Dendritic cell treated with granulocyte-macrophage colony-stimulating factor and Interleukin-4, amounts not matched to agents 40 ng/mL and 50 ng/mL, for 4 days (primary cell): ENCODE results near the gene SEZ6.
A peak's percentile ranks its signal among the peaks of the same experiment; 100 is the strongest.
"Not testable (repeated sequence)": the region's sequence is repeated elsewhere in the genome, so short reads cannot be mapped to it uniquely, and the experiment has no call there.

Experiments
- H3K27ac Mint-ChIP-seq: one replicate; pipeline ENCODE4 v1.8.0; 2022; ENCODE audit warnings: mild to moderate bottlenecking, mixed read lengths
- H3K27me3 Mint-ChIP-seq: one replicate; pipeline ENCODE4 v1.8.0; 2022; ENCODE audit warnings: mild to moderate bottlenecking, mixed read lengths
- H3K36me3 Mint-ChIP-seq: one replicate; pipeline ENCODE4 v1.8.0; 2022; ENCODE audit warnings: low read depth, mixed read lengths
- H3K4me1 Mint-ChIP-seq: one replicate; pipeline ENCODE4 v1.8.0; 2022; ENCODE audit warnings: low read depth, mixed read lengths
- H3K4me3 Mint-ChIP-seq: one replicate; pipeline ENCODE4 v1.8.0; 2022; ENCODE audit warnings: mild to moderate bottlenecking, moderate library complexity, mixed read lengths
- H3K9me3 Mint-ChIP-seq: one replicate; pipeline ENCODE4 v1.8.0; 2022; ENCODE audit warnings: mixed read lengths
- intact Hi-C: fragments of 100-400 bp; cut with micrococcal nuclease; formaldehyde crosslinking; loops from one replicate; pipeline ENCODE4 v1.15.0; 2022

The SEZ6 gene

DNA sequence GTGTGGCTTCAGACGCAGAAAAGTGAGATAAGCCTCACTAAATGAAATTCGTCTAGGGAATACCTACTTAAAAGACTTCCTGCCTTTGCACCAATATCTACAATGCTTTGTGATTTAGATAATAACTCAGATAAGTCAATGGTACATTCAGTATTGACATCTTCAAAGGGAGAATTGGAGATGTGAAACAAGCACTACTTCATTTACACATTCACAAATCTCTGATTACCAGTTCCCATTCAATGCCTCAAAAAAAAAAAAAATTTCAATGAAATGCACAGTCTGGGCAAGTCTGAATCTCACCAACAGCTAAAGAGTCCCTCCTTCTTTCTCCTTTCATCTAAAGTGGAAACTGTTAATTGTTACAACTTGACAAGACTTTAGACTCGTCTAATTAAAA lies 58.2 kb downstream of the SEZ6 start:
- no peak overlapping the region for H3K27ac Mint-ChIP-seq

GRCh38 chr17:28946239-28946638 lies 59.6 kb downstream of the SEZ6 start:
- intact Hi-C loops, result no loop called here
- Mint-ChIP-seq H3K27ac (no peak overlapping the region), H3K9me3 (no peaks in the 10 kb centered on the region), H3K36me3 (peaks cover 80% of the 10 kb centered on the region), H3K27me3 (no peaks in the 10 kb centered on the region), H3K4me1 (peaks cover 47% of the 10 kb centered on the region), H3K4me3 (no peak overlapping the region)

More for the DNA sequence above, 58.2 kb downstream of the SEZ6 start:
- Mint-ChIP-seq H3K27me3 (no peaks in the 10 kb centered on the region), H3K4me3 (peak overlapping the region; percentile 4), H3K4me1 (peaks cover 37% of the 10 kb centered on the region), H3K9me3 (no peaks in the 10 kb centered on the region), H3K36me3 (peaks cover 70% of the 10 kb centered on the region)
- intact Hi-C loops, result loop anchor here (2.0 kb wide), 1 partner anchor 221 kb away; the partner anchor contains the start of gene TLCD1

- no peak overlapping the region for H3K27ac Mint-ChIP-seq
- H3K36me3 Mint-ChIP-seq, result peaks cover 75% of the 10 kb centered on the region
- peaks cover 53% of the 10 kb centered on the region for H3K4me1 Mint-ChIP-seq
- no peaks in the 10 kb centered on the region for H3K9me3 Mint-ChIP-seq
- H3K4me3 Mint-ChIP-seq, result no peak overlapping the region
- H3K27me3 Mint-ChIP-seq, result no peaks in the 10 kb centered on the region
- intact Hi-C loops, result no loop called here
Observed at GRCh38 chr17:28944862-28945741, 60.7 kb downstream of the SEZ6 start.

- H3K27ac Mint-ChIP-seq, result no peak overlapping the region
- no peaks in the 10 kb centered on the region for H3K9me3 Mint-ChIP-seq
- peaks cover 60% of the 10 kb centered on the region for H3K4me1 Mint-ChIP-seq
- no peak overlapping the region for H3K4me3 Mint-ChIP-seq
- no peaks in the 10 kb centered on the region for H3K27me3 Mint-ChIP-seq
- peaks cover 75% of the 10 kb centered on the region for H3K36me3 Mint-ChIP-seq
- intact Hi-C loops, result no loop called here
Observed at GRCh38 chr17:28944343-28944742, 61.5 kb downstream of the SEZ6 start.

DNA sequence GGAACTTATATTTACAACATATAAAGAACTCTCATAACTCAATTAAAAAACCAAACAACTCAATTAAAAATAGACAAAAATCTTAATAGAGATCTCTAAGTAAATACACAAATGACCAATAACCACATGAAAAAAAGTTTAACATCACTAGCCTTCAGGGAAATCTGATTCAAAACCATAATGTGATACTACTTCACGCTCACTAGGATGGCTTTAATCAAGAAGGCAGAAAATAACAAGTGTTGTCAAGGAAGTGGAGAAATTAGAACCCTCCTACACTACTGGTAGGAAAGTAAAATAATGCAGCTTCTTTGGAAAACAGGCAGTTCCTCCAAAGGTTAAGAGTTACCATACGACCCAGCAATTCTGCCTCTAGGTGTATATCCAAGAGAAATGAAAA lies 62.9 kb downstream of the SEZ6 start:
- intact Hi-C loops, result no loop called here
- H3K27ac Mint-ChIP-seq, result no peak overlapping the region
- H3K4me1 Mint-ChIP-seq, result peaks cover 60% of the 10 kb centered on the region
- H3K36me3 Mint-ChIP-seq, result peaks cover 74% of the 10 kb centered on the region
- H3K4me3 Mint-ChIP-seq, result no peak overlapping the region
- no peaks in the 10 kb centered on the region for H3K27me3 Mint-ChIP-seq
- no peaks in the 10 kb centered on the region for H3K9me3 Mint-ChIP-seq

DNA sequence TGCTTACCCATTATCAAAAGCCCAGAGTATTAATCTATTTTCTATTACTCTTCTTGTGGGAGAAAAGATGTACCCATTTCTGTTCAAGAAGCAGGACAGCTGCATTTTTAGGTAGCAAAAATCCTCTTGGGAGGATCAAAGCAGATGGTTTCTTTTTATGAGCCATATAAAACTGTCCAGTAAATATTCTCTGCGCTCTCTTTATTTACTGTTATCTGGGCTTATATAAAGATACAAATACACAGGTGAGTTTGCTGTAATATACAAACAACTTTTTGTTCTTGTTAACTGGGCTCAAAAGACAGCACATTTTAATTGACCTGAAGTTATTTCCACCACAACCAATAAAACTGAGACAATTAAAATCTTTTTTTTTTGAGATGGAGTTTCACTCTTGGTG lies 64.6 kb downstream of the SEZ6 start:
- Mint-ChIP-seq H3K27me3 (no peaks in the 10 kb centered on the region), H3K4me3 (no peak overlapping the region), H3K27ac (no peak overlapping the region), H3K4me1 (peaks cover 65% of the 10 kb centered on the region), H3K36me3 (peaks cover 72% of the 10 kb centered on the region), H3K9me3 (no peaks in the 10 kb centered on the region)
- intact Hi-C loops, result no loop called here

- intact Hi-C loops, result no loop called here
- H3K27me3 Mint-ChIP-seq, result no peaks in the 10 kb centered on the region
- H3K36me3 Mint-ChIP-seq, result peaks cover 71% of the 10 kb centered on the region
- H3K4me3 Mint-ChIP-seq, result no peak overlapping the region
- H3K27ac Mint-ChIP-seq, result no peak overlapping the region
- peaks cover 59% of the 10 kb centered on the region for H3K4me1 Mint-ChIP-seq
- no peaks in the 10 kb centered on the region for H3K9me3 Mint-ChIP-seq
Observed at GRCh38 chr17:28940675-28941074, 65.2 kb downstream of the SEZ6 start.

- H3K4me3 Mint-ChIP-seq, result no peak overlapping the region
- peaks cover 66% of the 10 kb centered on the region for H3K36me3 Mint-ChIP-seq
- H3K9me3 Mint-ChIP-seq, result no peaks in the 10 kb centered on the region
- intact Hi-C loops, result no loop called here
- H3K27ac Mint-ChIP-seq, result no peak overlapping the region
- H3K27me3 Mint-ChIP-seq, result no peaks in the 10 kb centered on the region
- peaks cover 54% of the 10 kb centered on the region for H3K4me1 Mint-ChIP-seq
Observed at GRCh38 chr17:28940142-28940541, 65.7 kb downstream of the SEZ6 start.

DNA sequence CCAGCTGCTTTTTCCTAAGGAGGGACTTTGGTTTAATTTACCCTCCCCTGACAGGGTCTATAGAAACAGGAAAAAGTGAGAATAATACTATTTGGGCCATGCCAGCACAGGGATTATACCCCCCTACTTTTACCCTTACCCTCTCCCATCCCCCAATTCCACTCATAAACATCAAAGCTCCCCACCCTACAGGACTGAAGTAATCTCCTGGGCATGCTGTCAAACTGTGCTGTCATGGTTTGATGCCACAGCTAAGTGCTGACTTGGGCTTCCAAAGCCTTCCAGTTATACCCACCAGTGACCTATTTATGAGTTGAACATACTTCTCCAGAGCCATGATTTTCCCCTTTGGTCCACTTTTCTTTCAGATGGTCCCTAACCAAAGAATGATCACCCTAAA lies 67.3 kb downstream of the SEZ6 start:
- Mint-ChIP-seq H3K4me1 (peaks cover 48% of the 10 kb centered on the region), H3K27me3 (no peaks in the 10 kb centered on the region), H3K4me3 (no peak overlapping the region), H3K9me3 (no peaks in the 10 kb centered on the region), H3K36me3 (peaks cover 59% of the 10 kb centered on the region), H3K27ac (no peak overlapping the region)
- intact Hi-C loops, result no loop called here

- no peaks in the 10 kb centered on the region for H3K9me3 Mint-ChIP-seq
- no peaks in the 10 kb centered on the region for H3K27me3 Mint-ChIP-seq
- intact Hi-C loops, result no loop called here
- H3K36me3 Mint-ChIP-seq, result peaks cover 57% of the 10 kb centered on the region
- H3K4me3 Mint-ChIP-seq, result no peak overlapping the region
- no peak overlapping the region for H3K27ac Mint-ChIP-seq
- H3K4me1 Mint-ChIP-seq, result peaks cover 46% of the 10 kb centered on the region
Observed at GRCh38 chr17:28937044-28937729, 68.6 kb downstream of the SEZ6 start.

DNA sequence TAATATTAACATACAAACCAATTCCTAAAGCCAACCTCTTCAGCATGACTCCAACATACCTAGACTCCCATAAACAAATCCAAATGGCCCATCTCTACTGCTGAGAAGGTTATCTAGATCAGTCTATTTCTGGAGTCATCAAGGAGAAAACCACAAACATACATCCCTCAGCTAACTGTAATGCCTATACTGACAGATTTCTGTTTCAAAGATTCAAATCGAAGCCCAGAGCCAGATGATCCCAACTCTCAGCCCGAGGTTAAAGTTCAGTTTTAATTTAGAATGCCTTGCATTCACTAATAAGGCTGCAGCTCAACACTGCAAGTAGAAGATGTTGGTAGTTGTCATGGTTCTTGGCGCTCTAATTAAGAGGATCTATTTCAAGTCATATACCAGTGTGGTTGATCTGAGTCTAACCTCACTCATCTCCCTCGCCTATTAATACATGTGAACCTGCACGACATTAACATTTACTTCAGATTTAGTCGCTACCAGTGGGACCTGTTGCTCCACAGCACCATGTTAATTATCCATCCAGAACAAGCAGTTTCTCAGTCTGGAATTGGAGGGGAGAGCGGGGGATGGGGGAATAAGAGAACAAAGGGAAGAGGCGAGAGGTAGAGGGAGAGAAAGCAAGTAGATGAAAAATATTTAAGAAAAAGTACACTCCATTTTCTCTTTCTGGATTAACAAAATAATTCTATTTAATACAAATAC lies 69.9 kb downstream of the SEZ6 start:
- Mint-ChIP-seq H3K36me3 (peaks cover 54% of the 10 kb centered on the region), H3K27me3 (no peaks in the 10 kb centered on the region), H3K27ac (no peak overlapping the region), H3K4me3 (no peak overlapping the region), H3K4me1 (peaks cover 38% of the 10 kb centered on the region), H3K9me3 (no peaks in the 10 kb centered on the region)
- intact Hi-C loops, result no loop called here

DNA sequence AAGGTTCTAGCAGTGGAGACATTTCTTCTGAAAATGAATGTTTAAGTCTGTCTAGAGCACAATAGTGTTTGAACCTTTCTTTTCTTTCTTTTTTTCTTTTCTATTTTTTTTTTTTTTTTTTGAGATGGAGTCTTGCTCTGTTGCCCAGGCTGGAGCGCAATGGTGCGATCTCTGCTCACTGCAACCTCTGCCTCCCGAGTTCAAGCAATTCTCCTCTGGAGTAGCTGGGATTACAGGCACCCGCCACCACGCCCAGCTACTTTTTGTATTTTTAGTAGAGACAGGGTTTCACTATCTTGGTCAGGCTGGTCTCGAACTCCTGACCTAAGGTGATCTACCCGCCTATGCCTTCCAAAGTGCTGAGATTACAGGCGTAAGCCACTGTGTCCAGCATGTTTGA lies 71.3 kb downstream of the SEZ6 start:
- H3K4me1 Mint-ChIP-seq, result peaks cover 33% of the 10 kb centered on the region
- H3K27ac Mint-ChIP-seq, H3K9me3 Mint-ChIP-seq, H3K27me3 Mint-ChIP-seq, intact Hi-C loops, H3K4me3 Mint-ChIP-seq: not testable (repeated sequence)
- peaks cover 56% of the 10 kb centered on the region for H3K36me3 Mint-ChIP-seq

GRCh38 chr17:28929787-28930186 lies 76.0 kb downstream of the SEZ6 start:
- Mint-ChIP-seq H3K9me3 (no peaks in the 10 kb centered on the region), H3K4me1 (peaks cover 46% of the 10 kb centered on the region), H3K27ac (no peak overlapping the region), H3K27me3 (no peaks in the 10 kb centered on the region), H3K4me3 (no peak overlapping the region), H3K36me3 (peaks cover 77% of the 10 kb centered on the region)
- intact Hi-C loops, result no loop called here

GRCh38 chr17:28928061-28928460 lies 77.8 kb downstream of the SEZ6 start:
- Mint-ChIP-seq H3K9me3 (no peaks in the 10 kb centered on the region), H3K4me1 (peaks cover 55% of the 10 kb centered on the region), H3K36me3 (peaks cover 86% of the 10 kb centered on the region), H3K27me3 (no peaks in the 10 kb centered on the region), H3K4me3 (no peak overlapping the region), H3K27ac (no peak overlapping the region)
- intact Hi-C loops, result no loop called here
